Neural progenitor cell (in vitro differentiated cells): Measurements from ENCODE around the gene HMBS.
A peak's percentile ranks its signal among the peaks of the same experiment; 100 is the strongest.

Experiments
- CTCF ChIP-seq: fragments of 200-600 bp; sonication (generic); IDR thresholded peaks from 2 replicates; pipeline ENCODE4 v1.5.1; 2017; ENCODE audit warnings: antibody characterized with exemption, mild to moderate bottlenecking
- EZH2 ChIP-seq: fragments of 200-600 bp; sonication (generic); IDR thresholded peaks from 2 replicates; pipeline ENCODE4 v1.6.1; 2017; ENCODE audit warnings: antibody characterized with exemption, mild to moderate bottlenecking, moderate library complexity
- EZH2phosphoT487 ChIP-seq: fragments of 200-600 bp; sonication (generic); IDR thresholded peaks from 2 replicates; pipeline ENCODE4 v1.6.1; 2017; ENCODE audit warnings: antibody characterized with exemption

- TF ChIP-seq CTCF = peak; percentile 69
- no peak for TF ChIP-seq EZH2
- no peak for TF ChIP-seq EZH2phosphoT487
These were observed 10.1 kb downstream of the HMBS start for GRCh38 chr11:119094816-119095065.
